KG1 (cell line): ENCODE data around the gene SIGLEC1.

Experiments
- DNase-seq: peaks from one replicate; lab custom pipeline; 2025; lab: John Stamatoyannopoulos, UW

SIGLEC1 gene

DNA sequence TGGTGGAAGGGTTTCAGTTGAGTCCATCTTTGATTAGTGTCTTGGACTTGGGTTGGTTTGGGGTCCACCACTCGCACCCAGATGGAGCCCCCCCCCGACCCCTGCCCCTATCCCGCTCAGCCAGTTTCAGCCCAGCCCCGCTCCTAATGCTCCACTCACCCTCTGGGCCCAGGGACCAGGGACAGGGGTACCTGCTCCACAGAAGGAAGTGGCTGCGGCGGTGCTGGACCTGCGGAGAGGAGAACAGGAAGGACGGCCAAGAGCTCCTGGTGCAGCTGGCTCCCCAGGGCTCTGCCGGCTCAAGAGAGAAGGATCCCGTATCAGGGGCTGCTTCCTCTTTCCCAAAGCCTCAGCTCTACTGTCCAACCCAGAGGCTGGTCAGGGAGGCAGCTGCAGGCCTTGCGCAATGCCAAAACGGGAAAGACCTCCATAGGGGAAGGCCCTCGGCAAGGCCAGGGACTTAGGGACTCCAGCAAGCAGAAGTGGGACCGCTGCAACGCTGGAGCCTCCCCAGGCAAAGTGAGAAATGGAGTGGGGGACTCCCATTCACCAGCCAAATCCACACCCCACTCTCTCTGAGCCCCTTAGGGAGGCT is at the start of gene SIGLEC1:
Gene SIGLEC1 (minus strand): TSS at position 322 of the 595 bp plus-strand sequence. CDS start 5,472 bp downstream, outside the sequence.
- no peak for DNase-seq

- no peak for DNase-seq
Measured at GRCh38 chr20:3760655-3761348, 48.4 kb upstream of the SIGLEC1 start.

- DNase-seq, result no peak
Measured at GRCh38 chr20:3759884-3760283, 47.5 kb upstream of the SIGLEC1 start.

DNA sequence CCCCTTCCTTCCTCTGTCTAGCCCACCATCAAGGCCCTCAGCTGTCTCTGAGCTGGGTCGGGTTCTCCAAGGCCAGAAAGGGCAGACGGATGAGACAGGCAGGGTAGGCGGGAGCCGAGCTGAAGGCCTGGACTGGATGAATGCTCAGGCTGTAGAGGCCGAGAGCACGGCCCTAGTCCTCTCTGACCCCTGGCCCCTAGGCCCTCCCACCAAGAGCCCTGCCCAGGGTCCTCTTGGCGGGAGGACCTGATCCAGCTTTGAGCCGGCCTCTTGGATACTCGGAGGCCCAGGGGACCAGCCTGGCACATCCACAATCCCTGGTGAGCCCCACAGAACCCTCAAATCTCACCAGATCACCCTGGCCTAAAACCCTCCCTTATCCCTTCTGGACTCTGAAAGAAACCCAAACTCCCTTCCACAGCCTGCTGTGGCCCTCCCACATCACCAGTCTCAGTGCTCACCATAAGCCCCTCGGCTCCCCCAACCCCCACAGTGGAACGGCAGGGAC is 47.0 kb upstream of the SIGLEC1 start:
- no peak for DNase-seq

- no peak for DNase-seq
Measured at GRCh38 chr20:3758566-3758965, 46.2 kb upstream of the SIGLEC1 start.

DNA sequence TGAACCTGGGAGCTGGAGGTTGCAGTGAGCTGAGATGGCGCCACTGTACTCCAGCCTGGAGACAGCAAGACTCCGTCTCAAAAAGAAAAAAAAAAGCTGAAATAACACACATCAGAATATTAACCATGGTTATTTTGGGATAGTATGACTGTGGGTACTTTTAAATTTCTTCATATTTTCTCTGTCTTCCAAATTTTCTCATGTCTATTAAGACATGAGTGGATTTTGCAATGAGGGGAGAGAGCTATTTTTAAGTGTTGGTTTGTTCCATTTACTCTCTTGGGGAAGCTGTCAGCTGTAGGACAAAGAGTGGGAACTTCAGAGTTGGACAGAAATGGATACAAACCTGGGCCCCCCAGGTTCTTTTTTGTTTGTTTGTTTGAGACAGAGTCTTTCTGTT is 44.9 kb upstream of the SIGLEC1 start:
- no peak for DNase-seq

GRCh38 chr20:3755814-3756480 is 43.5 kb upstream of the SIGLEC1 start:
- DNase-seq, result no peak

- no peak for DNase-seq
Measured at GRCh38 chr20:3755269-3755668, 42.9 kb upstream of the SIGLEC1 start.

- DNase-seq, result no peak
Measured at GRCh38 chr20:3754276-3754630, 41.9 kb upstream of the SIGLEC1 start.

GRCh38 chr20:3753501-3754275 is 41.3 kb upstream of the SIGLEC1 start:
- no peak for DNase-seq

GRCh38 chr20:3753098-3753497 is 40.7 kb upstream of the SIGLEC1 start:
- DNase-seq, result no peak

DNA sequence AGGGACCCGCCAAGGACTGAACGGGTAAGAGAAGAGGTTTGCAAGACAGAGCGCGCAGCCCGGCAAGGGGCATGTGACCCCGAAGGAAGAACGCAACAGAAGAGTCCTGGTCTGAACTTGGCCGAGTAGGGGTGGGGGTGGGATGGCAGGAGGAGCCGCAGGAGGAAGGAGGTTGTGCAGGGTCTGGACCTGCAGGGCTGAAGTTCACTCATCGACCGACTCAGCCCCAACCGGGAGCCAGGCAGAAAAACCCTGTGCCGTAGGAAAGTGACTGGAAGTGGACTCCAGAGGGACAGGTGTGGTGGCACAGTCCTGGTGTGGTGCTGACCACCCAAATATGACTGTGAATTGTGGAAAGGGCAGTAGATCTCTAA is 40.0 kb upstream of the SIGLEC1 start:
- DNase-seq, result no peak

- DNase-seq, result no peak
Measured at GRCh38 chr20:3751675-3752385, 39.4 kb upstream of the SIGLEC1 start.

DNA sequence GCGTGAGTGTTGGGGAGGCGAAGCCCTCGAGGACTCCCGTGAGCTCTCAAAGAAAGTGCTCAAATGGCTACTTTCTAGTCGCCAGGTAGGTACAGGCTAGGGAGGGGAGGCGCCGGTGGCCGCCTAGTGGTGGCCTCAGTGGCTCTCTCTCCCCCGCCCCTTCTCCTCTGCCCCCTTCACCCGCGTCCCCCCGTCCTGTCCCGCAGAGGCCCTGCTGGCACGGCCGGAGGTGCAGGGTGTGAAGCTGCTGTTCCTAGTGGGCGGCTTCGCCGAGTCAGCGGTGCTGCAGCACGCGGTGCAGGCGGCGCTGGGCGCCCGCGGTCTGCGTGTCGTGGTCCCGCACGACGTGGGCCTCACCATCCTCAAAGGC is 38.9 kb upstream of the SIGLEC1 start:
- no peak for DNase-seq

GRCh38 chr20:3749689-3750531 is 37.5 kb upstream of the SIGLEC1 start:
- DNase-seq, result no peak

DNA sequence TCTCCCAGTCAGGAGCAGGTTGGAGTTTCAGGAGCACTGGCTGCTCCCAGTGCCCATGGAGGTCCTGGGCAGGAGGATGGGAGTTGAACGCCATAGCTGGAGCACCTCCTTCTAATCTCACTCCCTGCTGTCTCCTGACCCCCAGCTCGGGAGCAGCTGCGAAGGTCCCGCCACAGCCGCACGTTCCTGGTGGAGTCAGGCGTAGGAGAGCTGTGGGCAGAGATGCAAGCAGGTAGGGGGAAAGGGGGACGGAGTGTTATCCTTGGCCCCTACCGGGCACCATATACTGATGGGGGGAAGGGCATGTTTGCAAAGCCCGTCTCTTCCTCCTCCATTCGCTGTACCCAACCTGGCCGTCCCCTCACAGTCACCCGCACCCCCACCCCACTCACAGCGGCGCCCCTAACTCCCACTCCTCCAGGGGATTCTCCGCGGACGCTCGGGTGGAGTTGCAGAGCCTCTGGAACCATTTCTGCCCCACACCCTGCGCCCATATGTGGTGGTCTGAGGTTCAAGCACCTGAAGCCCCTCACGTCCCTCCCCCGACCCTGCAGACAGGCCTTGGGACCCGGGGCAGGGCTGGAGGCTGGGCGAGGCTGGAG is 36.8 kb upstream of the SIGLEC1 start:
- no peak for DNase-seq

GRCh38 chr20:3748073-3748472 is 35.7 kb upstream of the SIGLEC1 start:
- DNase-seq, result no peak

DNA sequence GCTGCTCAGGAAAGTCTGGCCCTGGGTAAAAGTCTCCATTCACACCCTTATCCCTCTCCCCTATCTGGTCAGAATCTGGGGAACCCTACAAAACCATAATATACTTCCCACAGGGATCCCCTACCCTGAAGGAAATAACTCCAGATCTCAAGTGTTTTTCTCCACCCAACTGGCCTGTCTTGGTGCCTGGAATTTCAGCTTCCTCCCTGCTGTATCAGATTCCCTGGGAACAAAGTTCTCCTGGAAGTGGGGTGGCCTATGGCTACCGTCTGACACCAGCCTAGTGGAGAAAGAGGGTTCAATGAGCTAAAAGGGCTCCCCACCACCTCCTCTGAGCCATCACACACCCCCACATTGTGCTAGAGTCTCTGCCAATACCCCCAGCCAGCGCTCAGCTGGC is 35.1 kb upstream of the SIGLEC1 start:
- DNase-seq, result no peak

GRCh38 chr20:3745686-3746173 is 33.3 kb upstream of the SIGLEC1 start:
- DNase-seq, result no peak
